NOMO-1 (cell line): ENCODE results near the gene RPS13.
"Not testable (repeated sequence)": the region's sequence is repeated elsewhere in the genome, so short reads cannot be mapped to it uniquely, and the experiment has no call there.

Experiments
- DNase-seq, 2 experiments: peaks; one replicate each; lab custom pipeline; 2025; ENCODE audit not compliant: unreplicated experiment in 2 of 2; lab: John Stamatoyannopoulos, UW

Gene RPS13

DNA sequence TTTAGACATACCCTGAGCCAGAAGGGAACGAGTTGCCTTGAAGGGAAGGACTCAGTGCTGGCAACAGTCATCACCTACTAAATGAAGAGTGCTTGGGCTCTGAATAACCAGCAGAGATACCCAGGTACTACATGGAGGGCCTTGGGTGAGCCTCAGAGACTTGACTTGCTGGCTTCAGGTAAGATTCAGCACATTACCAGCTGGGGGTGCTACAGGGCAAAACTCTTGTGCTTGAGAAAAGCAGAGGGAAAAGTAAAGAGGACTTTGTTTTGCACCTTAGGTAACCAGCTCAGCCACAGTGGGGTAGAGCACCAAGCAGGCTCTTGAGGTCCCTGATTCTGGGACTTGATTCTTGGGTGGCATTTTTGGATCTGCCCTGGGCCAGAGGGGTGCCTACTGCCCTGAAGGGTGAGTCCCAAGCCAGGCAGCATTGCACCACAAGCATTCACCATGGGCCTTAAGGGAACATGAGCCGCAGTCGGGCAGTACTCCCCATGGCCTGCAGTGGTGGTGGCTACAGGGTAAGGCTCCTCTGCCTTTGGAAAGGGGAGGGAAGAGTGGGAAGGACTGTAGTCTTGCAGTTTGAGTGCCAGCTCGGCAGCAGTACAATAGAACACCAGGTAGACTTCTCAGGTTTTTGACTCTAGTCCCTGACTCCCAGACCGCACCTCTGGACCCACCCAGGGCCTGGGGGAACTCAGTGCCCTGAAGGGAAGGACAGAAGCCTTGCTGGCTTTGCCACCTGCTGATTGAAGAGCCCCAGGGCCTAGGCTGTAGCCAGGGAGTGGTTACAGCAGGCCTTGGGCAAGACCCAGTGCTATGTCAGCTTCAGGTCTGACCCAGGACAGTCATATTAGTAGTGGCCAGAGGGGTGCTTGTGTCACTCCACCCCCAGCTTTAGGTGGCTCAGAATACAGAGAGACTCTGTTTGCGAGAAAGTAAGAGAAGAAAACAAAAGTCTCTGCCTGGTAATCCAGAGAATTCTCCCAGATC lies 40.5 kb downstream of the RPS13 start:
- no peak for DNase-seq

DNA sequence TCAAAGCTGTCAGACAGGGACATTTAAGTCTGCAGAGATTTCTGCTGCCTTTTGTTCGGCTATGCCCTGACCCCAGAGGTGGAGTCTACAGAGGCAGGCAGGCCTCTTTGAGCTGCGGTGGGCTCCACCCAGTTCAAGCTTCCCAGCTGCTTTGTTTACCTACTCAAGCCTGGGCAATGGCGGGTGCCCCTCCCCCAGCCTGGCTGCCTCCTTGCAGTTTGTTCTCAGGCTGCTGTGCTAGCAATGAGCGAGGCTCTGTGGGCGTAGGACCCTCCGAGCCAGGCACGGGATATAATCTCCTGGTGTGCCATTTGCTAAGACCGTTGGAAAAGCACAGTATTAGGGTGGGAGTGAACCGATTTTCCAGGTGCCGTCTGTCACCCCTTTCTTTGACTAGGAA lies 43.4 kb downstream of the RPS13 start:
- DNase-seq = not testable (repeated sequence)

DNA sequence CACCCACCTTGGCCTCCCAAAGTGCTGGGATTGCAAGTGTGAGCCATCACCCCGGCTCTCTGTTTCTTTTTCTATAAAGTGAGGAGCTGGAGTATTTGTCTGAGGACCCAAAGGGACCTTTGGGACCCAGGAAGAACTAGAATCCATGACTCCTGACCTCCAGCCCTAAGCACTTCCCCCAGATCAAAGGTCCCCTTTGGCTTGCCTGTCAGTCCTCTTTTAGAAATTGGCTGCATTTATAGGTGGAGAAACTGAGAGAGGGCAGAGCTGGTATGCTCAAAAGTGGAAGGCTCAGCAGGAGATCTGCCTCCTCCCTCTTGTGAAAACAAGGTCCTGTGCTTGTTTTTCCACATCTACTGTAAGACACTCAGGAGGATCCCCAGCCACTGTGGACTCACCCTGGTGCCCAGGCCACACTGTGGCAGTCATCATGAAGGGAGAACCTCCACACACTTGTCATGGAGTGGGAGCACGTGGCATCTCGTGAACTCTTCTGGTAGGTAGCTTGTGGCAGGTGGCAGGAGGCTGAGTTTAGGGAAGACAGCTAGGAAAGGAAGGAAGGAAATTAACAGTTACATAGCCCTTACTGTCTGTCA lies 50.9 kb downstream of the RPS13 start:
- no peak for DNase-seq

DNA sequence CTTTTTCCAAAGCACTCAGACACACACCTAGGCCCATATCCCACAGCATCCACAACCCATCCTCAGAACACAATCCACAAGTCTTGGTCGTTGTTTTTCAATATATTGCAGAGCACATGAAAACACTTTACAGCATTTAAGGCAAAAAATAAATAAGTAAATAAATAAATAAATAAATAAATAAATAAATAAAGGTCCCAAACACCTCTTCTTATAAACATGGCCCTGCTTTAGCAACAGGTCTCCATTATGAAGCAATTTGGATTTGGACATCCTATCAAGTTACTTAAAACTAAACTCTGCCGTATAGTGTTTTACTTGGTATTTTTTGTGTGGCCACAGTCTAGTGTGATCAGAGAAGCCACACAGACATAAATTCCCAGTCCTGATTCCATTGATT lies 52.5 kb downstream of the RPS13 start:
- no peak for DNase-seq
